Daoy (cell line): ENCODE measurements around the gene ABCC6. TPM values are rescaled to one million over a fixed set of nuclear protein-coding genes. Genes with fewer than 3 reads are reported as not detected.
"Not testable (repeated sequence)": the region's sequence is repeated elsewhere in the genome, so short reads cannot be mapped to it uniquely, and the experiment has no call there.

Experiments used
- DNase-seq: peaks from one replicate; pipeline ENCODE4 v3.0.0-alpha.2; 2015; ENCODE audit warnings: low read depth
- total RNA-seq: library from RNA; depleted of rRNA; stranded (reverse); fragments of >200 nt; shearing (Covaris generic); gene quantifications from 2 replicates; pipeline ENCODE4 v1.2.3, GENCODE V29; 2014

Gene ABCC6
- total RNA-seq, 1 experiment from 2014 or later = not detected

GRCh38 chr16:16190546-16190945 lies 32.7 kb downstream of the ABCC6 start:
- no peak for DNase-seq

DNA sequence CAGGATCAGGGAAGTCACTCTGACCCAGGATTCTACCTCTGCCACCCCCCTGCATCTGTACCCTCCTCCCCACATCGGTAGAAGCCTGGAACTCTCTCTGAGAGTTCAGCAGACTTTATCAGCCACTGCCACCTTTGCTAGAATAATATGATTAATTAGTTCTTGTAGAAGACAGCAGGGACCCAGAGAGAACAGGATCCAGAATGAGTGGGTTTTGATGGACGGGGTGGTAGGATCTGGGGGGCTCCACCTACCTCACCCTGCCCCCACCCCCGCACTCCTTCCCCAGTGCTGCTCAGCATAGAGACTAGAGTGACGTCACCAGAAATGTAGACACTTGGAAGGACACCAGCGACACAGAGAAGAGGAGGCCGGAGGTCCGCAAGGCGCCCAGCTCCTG lies 33.5 kb downstream of the ABCC6 start:
- no peak for DNase-seq

GRCh38 chr16:16188827-16189226 lies 34.5 kb downstream of the ABCC6 start:
- DNase-seq = no peak

GRCh38 chr16:16186820-16187219 lies 36.5 kb downstream of the ABCC6 start:
- no peak for DNase-seq

DNA sequence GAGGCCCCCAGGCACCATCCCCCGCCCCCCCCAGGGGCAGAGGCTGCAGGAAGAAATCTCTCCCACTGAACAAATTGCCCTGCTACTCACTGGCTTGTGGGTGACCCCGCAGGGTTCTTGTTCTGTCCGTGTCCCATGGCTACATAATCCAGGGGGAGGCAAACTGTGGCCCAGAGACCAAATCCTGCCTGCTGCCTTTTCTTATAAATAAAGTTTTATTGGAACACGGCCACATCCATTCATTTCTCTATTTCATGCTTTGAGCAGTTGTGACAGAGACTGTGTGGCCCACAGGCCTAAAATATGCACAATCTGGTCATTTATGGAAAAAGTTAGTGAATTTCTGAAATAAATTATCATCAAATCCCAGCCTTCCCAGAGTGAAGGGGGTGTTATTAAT lies 38.2 kb downstream of the ABCC6 start:
- DNase-seq = no peak

- DNase-seq = no peak
Measured at GRCh38 chr16:16184594-16184993, 38.7 kb downstream of the ABCC6 start.

- DNase-seq = no peak
Measured at GRCh38 chr16:16183562-16183961, 39.7 kb downstream of the ABCC6 start.

GRCh38 chr16:16182918-16183317 lies 40.4 kb downstream of the ABCC6 start:
- DNase-seq = no peak

DNA sequence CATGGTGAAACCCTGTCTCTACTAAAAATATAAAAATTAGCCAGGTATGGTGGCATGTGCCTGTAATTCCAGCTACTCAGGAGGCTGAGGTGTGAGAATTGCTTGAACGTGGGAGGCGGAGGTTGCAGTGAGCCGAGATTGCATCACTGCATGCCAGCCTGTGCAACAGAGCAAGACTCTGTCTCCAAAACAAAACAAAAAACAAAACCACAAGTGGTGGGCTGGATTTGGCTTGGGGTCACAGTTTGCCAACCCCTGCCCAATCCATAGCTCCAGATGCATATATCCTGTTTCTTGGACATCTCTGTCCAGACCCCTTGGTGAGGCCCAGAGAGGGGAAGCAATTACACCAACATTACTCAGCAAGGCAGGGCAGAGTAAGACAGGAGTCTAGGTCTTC lies 41.5 kb downstream of the ABCC6 start:
- DNase-seq = not testable (repeated sequence)

- DNase-seq = no peak
Measured at GRCh38 chr16:16178455-16179162, 44.7 kb downstream of the ABCC6 start.

DNA sequence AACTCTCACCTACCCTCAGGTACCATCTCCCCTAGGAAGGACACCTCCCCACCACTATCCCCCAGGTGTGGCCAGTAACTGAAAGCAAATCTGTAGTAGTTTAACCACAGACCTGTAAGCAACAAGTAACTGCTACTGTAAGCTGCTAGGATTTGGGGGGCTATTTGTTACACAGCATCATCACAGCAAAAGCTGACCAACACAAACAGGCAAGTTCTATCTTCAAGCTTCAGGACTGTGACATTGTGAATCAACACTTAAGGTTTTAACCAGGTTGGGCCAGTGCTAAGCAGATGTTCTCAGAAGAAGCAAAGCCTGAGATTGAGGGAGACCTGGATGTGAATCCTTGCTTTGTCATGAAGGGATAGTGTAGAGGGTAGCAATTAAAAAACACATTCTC lies 47.0 kb downstream of the ABCC6 start:
- no peak for DNase-seq

DNA sequence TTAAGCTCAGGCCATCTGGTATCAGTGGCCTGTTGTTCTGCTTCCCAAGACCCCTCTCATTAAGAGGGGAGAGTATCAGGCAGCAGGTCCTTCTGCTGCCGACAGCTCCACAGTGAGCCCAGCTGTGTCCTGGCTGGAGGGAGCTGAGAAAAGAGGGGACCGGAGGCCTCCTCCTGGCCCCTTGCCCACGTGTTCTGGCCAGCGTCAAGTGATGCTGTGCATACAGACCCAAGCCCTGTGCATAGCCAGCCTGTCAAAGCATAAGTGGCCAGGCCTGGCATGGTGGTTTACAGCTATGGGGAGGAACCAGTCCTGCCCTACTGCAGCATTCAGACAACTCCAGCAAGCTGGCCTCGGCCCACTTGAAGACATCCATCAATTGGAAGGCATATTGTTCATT lies 48.0 kb downstream of the ABCC6 start:
- no peak for DNase-seq

DNA sequence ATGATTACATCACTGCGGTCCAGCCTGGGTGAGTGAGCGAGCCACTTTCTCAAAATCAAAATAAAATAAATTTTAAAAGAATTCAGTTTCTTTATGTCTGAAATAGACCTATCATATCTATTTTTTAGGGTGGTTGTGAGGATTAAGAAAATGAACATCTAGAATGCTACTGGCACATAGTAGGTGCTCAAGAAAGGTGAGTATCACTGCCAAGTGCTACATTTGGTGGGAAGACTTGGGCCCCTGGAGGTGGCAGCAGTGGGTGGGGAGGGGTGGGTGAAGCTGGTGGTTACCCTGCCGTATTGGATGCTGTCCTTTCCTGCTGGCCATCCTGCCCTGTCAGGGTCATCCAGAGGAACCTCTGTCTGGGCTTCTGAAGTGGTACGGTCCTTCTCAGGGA lies 50.3 kb downstream of the ABCC6 start:
- no peak for DNase-seq

DNA sequence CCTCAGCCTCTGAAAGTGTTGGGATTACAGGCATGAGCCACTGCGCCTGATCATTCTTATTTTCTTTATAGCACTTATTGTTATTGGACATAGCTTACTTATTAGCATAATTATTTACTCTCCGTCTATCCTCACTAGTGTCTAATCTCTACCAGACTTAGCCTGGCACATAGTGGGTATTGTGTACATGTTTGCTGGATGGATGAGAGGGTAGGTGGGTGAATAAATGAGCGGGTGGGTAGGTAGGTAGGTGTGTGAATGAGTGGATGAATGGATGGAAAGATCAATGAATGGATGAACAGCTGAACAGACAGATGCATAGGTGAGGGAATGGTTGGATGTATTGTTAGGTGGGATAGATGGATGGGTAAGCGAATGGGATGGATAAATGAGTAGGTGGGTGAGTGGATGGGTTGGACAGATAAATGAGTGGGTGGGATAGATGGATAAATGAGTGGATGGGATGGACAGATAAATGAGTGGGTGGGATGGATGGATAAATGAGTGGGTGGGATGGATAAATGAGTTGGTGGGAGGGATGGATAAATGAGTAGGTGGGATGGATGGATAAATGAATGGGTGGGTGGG lies 51.9 kb downstream of the ABCC6 start:
- no peak for DNase-seq

- DNase-seq = no peak
Measured at GRCh38 chr16:16169615-16170014, 53.7 kb downstream of the ABCC6 start.

GRCh38 chr16:16168431-16168830 lies 54.9 kb downstream of the ABCC6 start:
- no peak for DNase-seq

DNA sequence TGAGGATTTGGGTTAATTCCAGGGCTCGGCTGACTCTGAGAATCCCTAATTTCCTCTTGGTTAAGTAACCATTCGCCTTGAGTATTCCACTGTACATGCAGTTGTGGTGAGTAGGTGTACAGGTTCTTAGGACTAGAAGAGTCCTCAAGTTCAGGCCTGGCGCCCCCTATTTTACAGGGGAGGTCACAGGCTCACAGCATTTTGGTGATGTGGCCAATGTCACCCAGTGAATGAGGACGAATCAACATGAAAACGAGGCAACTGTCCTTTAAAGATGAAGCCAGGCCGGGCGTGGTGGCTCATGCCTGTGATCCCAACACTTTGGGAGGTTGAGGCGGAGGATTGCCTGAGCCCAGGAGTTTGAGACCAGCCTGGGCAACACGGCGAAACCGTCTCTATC lies 55.4 kb downstream of the ABCC6 start:
- no peak for DNase-seq

DNA sequence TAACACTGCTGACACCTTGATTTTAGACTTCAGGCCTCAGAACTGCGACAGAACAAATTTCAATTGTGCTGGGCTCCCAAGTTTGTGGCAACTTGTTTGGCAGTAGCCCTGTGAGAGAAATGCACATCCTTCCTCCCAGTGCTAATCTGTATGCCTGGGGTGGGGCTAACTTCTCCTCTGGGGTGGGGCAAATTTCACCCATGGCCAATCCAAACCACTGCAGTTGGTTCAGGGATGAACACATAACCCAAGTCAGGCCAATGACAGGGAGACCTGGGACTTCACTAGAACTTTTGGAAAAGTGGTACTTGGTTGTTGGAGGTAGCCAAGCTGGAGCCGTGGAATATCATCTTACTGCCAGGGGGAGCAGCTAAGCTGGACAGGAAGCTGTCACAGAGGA lies 56.3 kb downstream of the ABCC6 start:
- DNase-seq = no peak

DNA sequence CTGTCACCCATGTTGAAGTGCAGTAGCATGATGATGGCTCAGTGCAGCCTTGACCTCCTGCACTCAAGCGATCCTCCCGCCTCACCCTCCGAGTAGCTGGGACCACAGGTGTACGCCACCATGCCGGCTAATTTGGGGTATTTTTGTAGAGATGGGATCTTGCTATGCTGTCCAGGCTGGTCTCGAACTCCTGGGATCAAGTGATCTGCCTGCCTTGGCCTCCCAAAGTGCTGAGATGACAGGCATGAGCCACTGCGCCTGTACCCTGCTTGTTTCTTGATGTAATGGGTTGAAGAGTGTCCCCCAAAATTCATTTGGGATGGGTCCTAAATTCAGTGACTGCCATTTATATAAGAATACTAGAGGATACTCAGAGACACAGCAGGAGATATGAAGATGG lies 57.2 kb downstream of the ABCC6 start:
- DNase-seq = no peak

- DNase-seq = no peak
Measured at GRCh38 chr16:16164243-16164642, 59.1 kb downstream of the ABCC6 start.

DNA sequence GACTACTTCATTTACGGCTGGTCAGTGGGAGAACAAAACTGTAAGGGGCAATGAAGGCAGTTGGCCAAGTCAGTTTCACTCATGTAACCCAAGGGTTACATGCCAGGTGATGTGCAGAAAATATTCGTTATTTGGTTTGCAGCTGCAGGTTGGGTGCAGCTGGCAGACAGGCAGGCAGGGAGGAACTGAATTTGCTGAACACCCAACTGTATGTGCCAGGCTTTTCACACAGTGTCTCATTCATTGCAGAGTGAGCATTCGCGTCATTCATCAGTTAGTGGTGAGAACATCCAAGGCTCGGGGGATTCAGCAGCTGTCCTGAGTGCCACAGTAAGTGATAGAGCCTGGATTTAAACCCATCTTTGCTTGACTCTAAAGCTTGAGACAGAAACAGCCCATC lies 59.7 kb downstream of the ABCC6 start:
- no peak for DNase-seq

- no peak for DNase-seq
Measured at GRCh38 chr16:16163109-16163508, 60.2 kb downstream of the ABCC6 start.

DNA sequence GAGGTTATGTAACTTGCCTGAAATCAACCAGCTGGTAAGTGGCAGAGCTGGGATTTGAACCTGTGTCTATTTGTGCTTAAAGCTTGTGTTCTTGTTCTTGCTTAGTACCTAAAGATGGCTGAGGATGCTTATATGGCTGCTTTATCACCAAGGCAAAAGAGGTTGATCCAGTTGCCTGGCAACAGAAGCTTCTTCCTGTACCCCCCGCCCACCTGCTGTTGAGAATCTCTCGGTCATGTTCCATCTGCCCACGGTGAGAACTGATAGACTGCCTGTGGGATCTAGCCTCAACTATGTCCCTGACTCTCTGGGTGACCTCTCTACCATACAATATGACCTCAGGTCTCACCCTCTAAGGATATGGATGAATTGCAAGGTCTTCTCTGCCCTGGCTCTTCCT lies 60.7 kb downstream of the ABCC6 start:
- no peak for DNase-seq

GRCh38 chr16:16161840-16162239 lies 61.5 kb downstream of the ABCC6 start:
- not testable (repeated sequence) for DNase-seq
